ENCODE data around the gene ANKRD45.
A peak's percentile ranks its signal among the peaks of the same experiment; 100 is the strongest.
"Not testable (repeated sequence)": the region's sequence is repeated elsewhere in the genome, so short reads cannot be mapped to it uniquely, and the experiment has no call there.

ANKRD45 gene, protein sequence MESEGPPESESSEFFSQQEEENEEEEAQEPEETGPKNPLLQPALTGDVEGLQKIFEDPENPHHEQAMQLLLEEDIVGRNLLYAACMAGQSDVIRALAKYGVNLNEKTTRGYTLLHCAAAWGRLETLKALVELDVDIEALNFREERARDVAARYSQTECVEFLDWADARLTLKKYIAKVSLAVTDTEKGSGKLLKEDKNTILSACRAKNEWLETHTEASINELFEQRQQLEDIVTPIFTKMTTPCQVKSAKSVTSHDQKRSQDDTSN

DNA sequence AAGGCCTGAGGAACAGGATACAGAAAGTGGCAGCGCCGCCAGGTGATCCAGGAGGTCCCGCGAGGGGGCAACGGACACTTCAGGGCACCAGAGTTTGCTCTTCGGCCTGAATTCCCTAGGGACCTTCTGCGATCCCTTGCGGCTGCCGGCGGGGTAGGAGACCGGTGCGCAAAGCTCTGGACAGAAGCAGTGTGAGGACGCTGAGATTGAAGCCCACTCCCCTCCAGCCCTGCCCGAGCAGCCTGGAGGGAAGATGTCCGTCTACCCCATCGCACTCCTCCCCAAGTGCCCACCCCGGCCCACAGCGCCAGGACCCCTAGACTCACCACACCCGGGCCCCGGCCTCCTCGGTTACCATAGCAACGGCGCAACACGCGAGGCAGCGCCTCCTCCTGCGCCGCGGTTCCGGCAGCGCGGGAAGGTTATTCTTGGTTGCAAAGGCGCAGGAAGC lies at the start of gene ANKRD45:
TSS of gene ANKRD45 (minus strand) at position 361 of the 451 bp plus-strand sequence. CDS start 10,433 bp downstream, outside the sequence.
- no peak for DNase-seq (ENCODE audit: low read depth, low spot score)

DNA sequence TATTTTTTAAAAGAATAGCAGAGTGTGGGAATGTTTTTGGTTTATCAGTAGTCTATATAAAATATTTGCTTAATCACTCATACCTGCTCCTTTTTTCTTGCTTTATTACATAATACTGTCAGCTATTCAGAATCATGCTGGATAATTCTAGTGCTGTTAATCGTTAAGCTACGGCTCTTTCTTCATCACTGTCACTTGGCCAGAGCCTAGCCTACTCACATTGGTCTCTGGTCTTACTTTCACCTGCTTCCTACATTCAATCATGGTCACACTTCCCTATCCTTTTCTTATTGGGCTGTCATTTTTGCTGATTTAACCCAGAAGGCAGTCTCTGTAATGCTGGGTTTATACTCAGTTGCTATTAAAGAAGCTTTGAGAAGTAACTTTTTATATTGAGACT lies 47.6 kb upstream of the ANKRD45 start:
- no peak for DNase-seq (ENCODE audit: low read depth, low spot score)

DNA sequence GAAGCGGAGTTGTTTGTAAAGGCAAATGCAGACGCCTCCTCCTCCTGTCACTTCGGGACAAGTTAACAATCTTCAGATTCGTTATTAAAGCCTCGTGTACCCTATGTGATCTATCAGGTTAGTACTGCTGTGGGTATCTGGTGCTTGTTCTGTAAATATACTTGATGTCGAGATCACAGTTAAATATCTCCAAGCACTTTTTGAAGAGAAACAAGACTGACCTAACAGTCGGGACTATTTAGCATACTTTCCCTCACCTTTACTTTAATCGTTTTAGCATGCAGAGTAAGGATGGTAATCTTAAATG lies 45.8 kb upstream of the ANKRD45 start:
- no peak for DNase-seq (ENCODE audit: low read depth, low spot score)

DNA sequence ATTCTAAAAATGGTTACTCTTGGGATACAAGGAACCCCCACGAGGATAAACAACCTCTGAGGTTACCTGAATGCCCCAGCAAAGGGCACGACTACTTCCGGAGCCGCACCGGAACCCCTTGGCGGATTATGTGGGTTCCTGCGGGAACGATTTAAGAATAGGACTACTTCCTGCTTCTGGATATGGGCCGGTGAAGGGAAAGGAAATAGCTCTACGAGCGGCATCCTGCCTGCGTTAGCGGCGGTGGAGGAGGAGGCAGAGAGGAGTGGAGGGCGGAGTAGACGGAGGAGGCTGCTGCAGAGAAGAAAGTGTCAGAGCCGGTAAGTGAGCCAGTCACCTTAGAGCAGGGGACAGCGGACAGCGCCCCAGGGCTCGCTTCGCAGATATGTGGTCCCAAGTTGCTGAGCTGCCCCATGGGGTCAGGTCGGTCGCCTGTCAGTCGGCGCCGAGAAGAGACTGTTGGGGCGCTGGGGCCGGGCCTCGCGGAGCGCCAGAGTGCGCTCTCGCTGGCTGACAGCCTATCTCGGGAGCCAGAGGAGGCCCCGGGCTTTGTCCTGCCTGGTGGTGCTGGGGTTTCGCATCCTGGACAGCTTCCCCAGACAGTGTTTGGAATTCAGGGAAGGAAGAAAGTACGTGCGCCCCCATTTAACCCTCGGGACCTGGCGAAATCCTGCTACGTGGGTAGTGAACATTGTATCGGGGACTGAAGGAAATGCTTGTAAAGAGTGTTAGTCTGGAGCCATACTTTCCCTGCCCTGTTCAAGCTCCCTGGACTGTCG lies 45.3 kb upstream of the ANKRD45 start, which contains the start of gene KLHL20:
TSS of gene KLHL20 (plus strand) at position 223 of the 779 bp plus-strand sequence. CDS start 1,063 bp downstream, outside the sequence.
- DNase-seq (ENCODE audit: low read depth, low spot score) = peak; percentile 79

DNA sequence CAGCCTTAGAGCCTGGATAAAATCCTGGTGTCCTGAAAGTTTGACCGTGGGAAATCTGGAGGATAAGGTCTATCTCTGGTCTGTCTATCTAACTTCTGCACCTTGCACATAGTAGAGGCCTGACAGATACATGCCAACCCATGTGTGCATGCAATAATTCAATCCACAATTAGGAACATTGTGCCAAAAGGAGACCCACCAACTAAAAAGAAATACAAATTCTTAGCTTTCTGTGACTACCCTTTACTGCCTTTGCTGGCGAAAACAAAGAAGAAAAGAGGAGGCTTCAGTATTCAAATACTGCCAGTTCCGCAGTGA lies 44.7 kb upstream of the ANKRD45 start:
- no peak for DNase-seq (ENCODE audit: low read depth, low spot score)

DNA sequence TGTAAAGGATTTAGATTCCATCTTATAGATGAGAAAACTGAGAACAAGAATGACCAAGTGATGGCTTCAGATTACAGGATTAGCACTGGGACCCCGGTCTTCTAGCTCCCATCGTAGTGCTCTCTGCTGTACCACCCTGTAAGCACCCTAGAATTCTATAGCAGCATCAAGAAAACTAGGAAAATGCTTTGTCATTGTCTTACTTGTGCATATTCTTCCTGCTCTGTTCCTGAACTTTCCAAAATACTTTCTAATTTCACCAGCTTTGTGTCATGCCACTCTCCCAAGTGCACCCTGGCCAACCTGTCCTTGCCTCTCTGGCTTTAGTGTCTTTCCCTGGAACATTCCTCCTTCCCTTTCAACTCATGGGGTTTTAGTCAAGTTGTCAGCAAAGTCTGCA lies 39.1 kb upstream of the ANKRD45 start:
- no peak for DNase-seq (ENCODE audit: low read depth, low spot score)

DNA sequence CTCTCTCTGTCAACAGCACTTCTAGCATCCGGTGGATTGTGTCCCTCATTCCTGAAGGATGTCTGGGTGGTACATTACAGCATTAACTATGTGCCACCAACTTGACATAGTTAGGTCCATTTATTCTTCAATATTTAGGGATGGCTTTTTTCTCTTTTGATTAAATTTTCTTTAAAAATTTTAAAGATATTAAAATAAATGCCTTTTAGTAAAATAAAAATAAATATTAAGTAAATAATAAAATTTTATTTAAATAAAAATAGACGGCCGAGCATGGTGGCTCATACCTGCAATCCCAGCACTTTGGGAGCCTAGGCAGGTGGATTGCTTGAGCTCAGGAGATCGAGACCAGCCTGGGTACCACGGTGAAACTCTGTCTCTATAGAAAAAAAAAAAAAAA lies 35.5 kb upstream of the ANKRD45 start:
- DNase-seq (ENCODE audit: low read depth, low spot score) = no peak

DNA sequence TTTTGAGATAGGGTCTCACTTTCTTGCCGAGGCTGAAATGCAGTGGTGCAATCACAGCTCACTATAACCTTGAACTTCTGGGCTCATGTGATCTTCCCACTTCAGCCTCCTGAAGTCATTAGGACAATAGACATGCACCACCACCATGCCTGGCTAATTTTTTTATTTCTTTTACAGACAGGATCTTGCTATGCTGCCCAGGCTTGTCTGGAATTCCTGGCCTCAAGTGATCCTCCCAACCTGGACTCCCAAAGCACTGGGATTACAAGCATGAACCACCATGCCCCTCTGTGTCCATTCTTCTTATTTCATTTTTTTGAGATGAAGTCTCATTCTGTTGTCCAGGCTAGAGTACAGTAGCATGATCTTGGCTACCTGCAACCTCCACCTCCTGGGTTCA lies 33.1 kb upstream of the ANKRD45 start:
- no peak for DNase-seq (ENCODE audit: low read depth, low spot score)

DNA sequence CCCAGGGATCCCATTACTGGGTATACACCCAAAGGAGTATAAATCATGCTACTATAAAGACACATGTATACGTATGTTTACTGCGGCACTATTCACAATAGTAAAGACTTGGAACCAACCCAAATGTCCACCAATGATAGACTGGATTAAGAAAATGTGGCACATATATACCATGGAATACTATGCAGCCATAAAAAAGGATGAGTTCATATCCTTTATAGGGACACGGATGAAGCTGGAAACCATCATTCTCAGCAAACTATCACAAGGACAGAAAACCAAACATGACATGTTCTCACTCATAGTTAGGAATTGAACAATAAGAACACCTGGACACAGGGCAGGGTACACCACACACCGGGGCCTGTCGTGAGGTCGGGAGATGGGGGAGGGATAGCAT lies 31.6 kb upstream of the ANKRD45 start:
- DNase-seq (ENCODE audit: low read depth, low spot score) = not testable (repeated sequence)

DNA sequence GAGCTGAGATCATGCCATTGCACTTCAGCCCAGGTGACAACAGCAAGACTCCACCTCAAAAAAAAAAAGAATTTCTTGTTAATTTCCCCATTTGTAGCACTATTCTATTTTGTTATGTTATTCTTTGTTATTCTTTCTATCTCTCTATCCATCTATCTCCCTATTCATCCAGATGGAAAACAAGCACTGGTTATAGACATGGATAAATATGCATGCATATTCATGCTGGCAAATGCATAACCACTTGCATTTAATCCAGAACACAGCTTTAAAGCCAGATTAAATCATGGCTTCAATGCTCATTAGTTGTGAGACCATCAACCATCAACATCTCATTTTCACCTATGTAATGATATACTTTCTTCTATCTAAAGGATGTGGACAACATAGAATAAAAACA lies 23.6 kb upstream of the ANKRD45 start:
- DNase-seq (ENCODE audit: low read depth, low spot score) = no peak

DNA sequence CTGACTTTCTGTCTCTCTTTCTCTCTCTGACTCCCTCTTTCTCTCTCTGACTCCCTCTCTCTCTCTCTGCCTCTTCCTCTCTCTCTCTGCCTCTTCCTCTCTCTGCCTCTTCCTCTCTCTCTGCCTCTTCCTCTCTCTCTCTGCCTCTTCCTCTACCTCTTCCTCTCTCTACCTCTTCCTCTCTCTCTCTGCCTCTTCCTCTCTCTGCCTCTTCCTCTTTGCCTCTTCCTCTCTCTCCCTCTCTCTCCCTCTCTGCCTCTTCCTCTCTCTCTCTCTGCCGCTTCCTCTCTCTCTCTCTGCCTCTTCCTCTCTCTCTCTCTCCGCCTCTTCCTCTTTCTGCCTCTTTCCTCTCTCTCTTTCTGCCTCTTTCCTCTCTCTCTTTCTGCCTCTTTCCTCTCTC lies 18.6 kb upstream of the ANKRD45 start:
- no peak for DNase-seq (ENCODE audit: low read depth, low spot score)

DNA sequence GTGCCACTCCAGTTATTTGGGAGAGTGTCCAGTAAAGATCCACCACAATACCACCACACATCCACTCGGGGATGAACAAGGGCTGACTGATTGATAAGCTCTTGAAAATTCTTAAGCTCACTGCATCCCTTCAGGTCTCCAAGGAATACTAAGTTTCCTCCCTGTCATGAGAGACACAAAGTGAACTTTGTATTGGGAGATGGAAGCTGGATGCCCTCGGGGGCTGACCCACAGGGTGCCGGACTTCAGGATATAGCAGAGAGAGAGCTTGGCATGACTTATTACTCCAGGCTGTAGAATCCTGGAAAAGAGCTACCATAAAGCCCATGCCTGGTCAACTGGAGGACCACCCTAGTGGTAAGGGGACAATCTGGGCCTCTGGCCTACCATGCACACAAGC lies 15.5 kb upstream of the ANKRD45 start:
- DNase-seq (ENCODE audit: low read depth, low spot score) = not testable (repeated sequence)

DNA sequence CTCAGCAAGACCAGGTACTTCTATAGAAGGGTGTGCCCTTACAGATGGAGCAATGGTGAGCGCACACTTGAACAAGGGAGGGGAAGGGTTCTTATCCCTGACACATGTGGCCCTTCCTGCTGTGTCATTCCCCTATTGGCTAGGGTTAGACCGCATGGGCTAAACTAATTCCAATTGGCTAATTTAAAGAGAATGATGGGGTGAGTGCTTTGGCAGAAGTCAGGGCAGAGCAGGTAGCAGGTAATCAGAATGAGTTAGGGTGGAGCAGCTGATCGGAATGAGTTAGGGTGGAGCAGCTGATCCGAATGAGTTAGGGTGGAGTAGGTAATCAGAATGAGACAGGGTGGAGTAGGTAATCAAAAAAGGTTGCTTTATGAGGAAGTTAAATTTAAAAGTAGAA lies 14.2 kb upstream of the ANKRD45 start:
- DNase-seq (ENCODE audit: low read depth, low spot score) = not testable (repeated sequence)

DNA sequence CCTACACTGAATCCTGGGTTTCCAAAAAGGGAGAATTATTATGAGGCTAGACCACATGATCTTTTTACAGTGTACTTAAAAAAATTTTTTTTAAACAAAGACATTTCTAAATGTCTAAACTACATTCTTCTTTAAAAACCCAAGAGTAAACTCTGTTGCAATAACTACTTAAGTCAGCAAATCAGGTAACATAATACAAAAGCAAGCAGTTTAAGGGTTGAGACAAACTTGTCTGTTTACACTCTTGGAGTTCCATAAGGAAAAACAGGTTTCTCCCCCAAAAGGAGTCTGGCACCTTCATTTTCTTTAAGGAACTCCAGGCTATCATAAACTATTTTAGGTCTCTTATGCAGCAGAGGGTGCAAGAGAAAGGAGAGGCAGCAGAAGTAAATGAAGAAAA lies 12.5 kb upstream of the ANKRD45 start:
- no peak for DNase-seq (ENCODE audit: low read depth, low spot score)

DNA sequence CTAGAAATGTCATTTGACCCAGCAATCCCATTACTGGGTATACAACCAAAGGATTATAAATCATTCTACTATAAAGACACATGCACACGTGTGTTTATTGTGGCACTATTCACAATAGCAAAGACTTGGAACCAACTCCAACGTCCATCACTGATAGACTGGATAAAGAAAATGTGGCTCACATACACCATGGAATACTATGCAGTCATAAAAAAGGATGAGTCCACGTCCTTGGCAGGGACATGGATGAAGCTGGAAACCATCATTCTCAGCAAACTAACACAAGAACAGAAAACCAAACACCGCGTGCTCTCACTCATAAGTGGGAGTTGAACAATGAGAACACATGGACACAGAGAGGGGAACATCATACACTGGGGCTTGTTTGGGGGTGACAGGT lies 10.5 kb upstream of the ANKRD45 start:
- not testable (repeated sequence) for DNase-seq (ENCODE audit: low read depth, low spot score)

DNA sequence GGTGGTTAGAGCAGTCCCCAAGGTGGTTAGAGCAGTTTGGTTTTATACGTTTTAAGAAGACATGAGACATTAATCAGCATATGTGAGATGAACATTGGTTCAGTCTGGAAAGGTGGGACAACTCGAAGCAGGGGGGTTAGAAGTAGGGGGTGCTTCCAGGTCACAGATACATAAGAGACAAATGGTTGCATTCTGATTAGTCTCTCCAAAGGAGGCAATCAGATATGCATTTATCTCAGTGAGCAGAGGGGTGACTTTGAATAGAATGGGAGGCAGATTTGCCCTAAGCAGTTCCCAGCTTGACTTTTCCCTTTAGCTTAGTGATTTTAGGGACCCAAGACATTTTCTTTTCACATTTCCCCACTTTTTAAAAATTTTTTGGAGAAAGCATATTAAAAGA lies 4.8 kb upstream of the ANKRD45 start:
- DNase-seq (ENCODE audit: low read depth, low spot score) = not testable (repeated sequence)

DNA sequence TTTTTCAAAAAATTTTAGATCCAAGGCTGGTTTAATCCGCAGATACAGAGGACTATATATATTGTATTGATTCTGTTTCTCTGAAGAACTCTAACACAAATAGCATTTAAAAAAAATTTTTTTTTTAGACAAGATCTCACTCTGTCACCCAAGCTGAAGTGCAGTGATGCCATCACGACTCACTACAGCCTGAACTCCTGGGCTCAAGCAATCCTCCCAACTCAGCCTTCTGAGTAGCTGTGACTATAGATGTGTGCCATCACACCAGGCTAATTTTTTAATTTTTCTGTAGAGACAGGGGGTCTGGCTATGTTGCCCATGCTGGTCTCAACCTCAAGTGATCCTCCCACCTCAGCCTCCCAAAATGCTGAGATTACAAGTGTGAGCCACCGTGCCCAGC lies 3.0 kb downstream of the ANKRD45 start:
- no peak for DNase-seq (ENCODE audit: low read depth, low spot score)

DNA sequence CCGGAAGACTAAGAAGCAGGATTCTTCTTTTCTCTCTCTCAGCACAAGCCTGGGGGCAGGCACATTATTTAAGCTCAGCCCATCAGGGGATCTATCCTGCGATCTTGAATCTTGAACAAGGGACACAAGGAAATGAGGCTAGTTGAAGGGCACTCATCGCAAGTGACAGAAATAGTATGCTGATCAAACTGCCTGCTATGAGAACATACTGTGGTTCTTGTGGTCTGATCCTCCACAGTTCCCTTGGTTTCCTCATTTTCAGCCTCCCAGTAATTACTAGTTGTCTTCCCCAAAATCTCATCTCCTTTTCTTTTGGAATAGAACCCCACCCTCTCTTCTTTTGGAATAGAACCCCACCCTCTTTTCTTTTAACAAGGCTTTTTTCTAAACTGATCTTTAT lies 6.5 kb downstream of the ANKRD45 start:
- DNase-seq (ENCODE audit: low read depth, low spot score) = no peak

DNA sequence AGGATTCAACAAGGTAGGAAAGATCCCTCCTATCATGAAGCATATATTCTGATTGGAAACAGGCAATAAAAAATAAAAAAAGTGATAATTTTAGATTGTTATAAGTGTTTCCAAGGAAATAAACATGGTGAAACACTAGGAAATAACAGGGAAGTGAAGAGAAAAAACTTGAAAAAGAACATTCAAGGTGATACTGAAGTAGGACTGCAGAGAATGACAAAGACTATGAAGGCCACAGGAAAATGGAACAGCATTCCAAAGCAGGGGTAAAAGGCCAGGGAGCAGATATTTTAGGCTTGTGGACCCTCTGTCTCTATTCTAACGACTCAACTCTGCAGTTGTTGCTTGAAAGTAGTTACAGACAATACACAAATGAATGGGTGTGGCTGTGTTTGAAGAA lies 7.9 kb downstream of the ANKRD45 start:
- DNase-seq (ENCODE audit: low read depth, low spot score) = no peak

DNA sequence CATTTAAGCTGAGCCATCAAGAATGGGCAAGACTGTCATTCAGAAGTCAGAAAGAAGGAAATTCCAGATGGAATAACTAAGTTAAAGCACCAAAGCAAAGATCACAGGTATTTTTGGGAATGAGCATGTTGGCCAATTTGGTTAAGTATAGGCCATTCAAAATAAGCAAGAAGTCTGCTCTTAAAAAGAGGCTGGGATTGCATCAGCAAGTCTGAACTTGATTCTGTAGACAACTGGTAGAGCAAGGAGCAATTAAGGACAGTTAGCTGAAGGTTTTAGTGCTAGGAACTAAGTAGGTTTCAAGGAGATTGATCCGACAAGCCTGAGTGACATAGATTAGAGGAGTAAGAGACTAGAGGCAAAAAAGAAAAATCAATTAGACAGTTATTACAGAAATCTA lies 8.4 kb downstream of the ANKRD45 start:
- DNase-seq (ENCODE audit: low read depth, low spot score) = no peak

DNA sequence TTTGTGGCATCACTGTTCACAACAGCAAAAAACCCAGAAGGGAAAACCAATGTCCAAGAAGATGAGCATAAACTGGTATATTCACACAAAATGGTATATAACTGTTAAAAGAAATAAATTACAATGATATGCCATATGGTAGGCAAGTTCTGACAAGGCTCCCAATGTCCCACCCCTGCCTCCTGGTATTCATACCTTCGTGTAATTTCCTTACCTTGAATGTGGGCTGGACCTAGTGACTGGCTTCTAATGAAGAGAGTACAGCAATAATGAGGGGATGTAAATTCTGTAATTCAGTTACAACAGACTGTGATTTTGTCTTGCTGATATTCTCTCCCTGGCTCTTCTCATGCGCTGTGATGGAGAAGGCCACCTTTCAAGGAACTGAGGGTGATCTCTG lies 9.3 kb downstream of the ANKRD45 start:
- DNase-seq (ENCODE audit: low read depth, low spot score) = no peak

DNA sequence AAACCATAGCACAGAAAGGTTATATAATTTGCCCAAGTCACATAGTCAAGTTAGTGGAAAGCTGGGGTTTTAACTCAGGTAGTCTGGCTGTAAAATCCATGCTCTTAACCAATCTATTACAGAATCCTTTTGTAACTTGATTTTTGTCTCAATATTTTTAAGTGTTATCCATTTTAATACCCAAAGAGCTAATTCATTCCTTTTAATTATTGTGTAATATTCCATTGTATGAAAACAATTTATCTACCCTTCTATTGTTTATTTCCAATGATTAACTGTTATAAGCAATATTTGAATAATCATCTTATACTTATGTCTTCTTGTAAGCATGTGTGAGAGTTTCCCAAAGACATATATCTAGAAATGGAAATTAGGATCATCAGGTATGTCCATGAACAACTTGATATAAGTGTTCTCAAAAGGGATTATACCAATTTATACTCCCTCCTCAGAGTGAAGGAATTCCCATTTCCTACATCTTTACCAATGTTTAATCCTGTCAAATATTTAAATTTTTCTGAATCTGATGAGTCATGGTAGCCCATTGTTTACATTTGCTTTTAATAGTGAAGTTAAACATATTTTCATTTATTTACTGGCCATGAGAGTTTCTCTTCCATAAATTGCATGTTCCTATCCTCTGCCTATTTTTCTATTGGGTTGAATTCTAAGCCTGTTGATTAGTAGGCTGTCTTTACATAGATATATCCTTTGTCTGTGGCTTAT lies 20.6 kb downstream of the ANKRD45 start:
- no peak for DNase-seq (ENCODE audit: low read depth, low spot score)

DNA sequence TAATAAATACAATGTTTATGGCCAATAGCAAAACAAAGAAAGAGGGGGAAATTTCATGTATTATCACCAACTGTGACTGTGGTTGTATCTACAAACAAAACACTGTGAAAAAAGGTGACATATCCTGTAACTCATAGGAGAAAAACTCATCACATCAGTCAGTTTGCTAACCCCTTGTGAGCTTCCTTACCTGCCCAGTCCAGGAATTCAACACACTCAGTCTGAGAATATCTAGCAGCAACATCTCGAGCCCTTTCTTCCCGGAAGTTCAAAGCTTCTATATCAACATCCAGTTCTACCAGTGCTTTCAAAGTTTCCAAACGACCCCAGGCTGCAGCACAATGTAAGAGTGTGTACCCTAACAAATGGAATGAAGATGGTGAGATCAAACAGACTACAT lies 23.0 kb downstream of the ANKRD45 start:
- no peak for DNase-seq (ENCODE audit: low read depth, low spot score)

Measured in smooth muscle cell of the brain vasculature (primary cell).